ENCODE results near the gene NLRP14.

The NLRP14 gene, protein sequence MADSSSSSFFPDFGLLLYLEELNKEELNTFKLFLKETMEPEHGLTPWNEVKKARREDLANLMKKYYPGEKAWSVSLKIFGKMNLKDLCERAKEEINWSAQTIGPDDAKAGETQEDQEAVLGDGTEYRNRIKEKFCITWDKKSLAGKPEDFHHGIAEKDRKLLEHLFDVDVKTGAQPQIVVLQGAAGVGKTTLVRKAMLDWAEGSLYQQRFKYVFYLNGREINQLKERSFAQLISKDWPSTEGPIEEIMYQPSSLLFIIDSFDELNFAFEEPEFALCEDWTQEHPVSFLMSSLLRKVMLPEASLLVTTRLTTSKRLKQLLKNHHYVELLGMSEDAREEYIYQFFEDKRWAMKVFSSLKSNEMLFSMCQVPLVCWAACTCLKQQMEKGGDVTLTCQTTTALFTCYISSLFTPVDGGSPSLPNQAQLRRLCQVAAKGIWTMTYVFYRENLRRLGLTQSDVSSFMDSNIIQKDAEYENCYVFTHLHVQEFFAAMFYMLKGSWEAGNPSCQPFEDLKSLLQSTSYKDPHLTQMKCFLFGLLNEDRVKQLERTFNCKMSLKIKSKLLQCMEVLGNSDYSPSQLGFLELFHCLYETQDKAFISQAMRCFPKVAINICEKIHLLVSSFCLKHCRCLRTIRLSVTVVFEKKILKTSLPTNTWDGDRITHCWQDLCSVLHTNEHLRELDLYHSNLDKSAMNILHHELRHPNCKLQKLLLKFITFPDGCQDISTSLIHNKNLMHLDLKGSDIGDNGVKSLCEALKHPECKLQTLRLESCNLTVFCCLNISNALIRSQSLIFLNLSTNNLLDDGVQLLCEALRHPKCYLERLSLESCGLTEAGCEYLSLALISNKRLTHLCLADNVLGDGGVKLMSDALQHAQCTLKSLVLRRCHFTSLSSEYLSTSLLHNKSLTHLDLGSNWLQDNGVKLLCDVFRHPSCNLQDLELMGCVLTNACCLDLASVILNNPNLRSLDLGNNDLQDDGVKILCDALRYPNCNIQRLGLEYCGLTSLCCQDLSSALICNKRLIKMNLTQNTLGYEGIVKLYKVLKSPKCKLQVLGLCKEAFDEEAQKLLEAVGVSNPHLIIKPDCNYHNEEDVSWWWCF

DNA sequence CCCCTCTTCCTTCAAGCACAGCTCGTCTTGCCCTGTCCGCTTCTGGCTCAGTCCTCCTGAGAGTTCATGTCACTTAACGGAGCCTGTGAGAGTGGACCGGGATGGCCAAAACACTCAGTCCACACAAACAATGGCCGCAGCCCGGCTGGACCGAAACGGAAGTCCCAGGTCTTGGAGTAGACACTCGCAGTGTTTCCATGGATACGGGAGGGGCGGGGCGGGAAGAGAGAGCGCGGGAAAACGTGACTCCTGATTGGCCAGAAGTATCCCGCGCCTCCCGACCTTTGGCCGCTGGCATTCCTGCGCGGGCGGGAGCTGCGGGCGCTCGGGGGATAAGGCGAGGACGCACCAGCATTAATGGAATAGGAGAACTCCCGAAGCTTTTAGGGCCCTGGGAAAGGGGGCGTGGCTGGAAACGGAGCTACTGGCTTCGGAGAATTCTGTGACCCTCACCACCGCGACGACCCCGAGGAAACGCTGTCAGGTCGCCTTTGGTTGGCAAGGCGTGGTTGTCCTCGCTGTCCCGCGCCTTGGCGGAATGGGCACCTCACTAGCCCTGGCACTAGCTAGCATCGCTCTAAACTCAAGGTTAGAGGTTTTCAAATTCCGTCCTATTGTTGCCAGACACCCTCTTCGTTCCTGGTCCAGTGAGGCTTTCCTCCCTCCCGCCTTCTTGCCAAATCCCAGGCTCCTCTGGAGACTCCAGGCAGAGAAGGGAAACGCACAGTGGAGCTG, at the start of gene NLRP14, which contains the start of gene ZNF214:
NLRP14 (plus strand) TSS at position 297 of the 735 bp plus-strand sequence. CDS start 18,108 bp downstream, outside the sequence.
ZNF214 (minus strand) TSS at position 164 of the 735 bp plus-strand sequence. CDS start 17,511 bp downstream, outside the sequence.
- H3K4me3 ChIP-seq (ENCODE audit: low read depth, low read length) = peak within 1 kb of the TSS; percentile 90

DNA sequence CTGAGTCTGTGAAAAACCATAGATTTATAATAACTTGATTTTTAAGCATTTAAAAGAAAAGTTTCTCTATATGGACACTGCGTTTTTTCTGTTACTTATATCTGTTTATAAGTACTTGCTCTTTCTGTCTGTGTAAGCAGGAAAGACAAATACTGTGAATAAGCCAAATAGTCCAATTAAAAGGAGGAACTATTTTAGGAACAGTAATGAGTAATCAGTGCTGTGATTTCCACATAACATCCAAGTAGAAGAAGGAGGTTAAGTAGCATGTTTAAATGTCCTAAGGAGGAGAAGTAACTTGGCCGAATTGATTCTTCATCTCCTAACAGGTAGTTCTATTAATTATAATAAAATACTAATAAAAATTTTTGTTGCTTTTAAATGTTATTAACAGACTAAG, 40.9 kb upstream of the NLRP14 start:
- H3K4me3 ChIP-seq (ENCODE audit: low read depth, low read length) = no peak overlapping the region

DNA sequence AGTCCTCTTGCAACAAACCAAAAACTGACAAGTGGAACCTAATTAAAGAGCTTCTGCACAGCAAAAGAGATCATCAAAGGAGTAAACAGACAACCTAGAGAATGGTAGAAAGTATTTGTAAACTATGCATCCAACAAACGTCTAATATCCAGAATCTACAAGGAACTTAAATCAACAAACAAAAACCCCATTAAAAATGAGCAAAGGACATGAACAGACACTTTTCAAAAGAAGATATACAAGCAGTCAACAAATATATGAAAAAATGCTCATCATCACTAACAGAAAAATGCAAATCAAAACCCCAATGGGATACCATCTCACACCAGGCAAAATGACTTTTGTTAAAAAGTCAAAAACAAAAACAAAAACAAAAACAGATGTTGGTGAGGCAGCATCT, 33.8 kb upstream of the NLRP14 start:
- no peak overlapping the region for H3K4me3 ChIP-seq (ENCODE audit: low read depth, low read length)

DNA sequence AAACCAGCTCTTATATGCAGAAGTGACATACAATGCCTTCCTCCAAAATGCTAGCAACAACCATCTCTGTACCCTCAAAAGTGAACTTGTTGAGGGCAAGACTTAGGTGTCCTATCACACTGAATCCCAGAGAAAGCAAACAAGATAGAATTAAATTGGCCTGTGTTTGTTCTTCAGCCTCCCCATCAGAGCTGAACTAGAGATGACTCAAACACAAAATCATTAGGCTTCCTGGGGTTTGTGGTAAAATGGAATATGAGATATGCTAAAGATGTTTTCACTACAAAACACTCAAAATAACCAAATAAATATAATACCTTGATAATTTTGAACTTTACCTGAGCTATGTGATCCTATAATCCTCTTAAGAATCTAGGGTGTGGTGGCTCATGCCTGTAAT, 31.8 kb upstream of the NLRP14 start:
- H3K4me3 ChIP-seq (ENCODE audit: low read depth, low read length) = no peak overlapping the region

DNA sequence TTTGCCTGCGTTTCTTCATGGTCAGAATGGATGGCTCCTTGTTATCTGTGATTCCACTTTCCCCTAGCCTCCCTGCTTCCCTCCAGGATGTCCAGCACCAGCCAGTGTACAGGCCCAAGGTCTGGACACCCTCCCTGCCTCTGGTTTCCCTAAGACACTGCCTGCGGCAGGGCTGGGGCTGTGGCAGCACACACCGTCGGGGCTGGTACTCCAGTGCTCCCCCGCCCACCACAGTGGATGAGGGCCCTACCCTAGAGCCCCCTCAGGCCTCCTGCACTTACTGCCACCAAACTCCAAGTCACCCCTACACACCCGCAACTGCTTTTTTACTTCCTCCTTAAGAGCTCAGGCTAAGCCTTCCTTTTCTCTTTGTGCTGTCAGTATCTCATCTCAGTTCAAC, 29.1 kb upstream of the NLRP14 start:
- H3K4me3 ChIP-seq (ENCODE audit: low read depth, low read length) = no peak overlapping the region

DNA sequence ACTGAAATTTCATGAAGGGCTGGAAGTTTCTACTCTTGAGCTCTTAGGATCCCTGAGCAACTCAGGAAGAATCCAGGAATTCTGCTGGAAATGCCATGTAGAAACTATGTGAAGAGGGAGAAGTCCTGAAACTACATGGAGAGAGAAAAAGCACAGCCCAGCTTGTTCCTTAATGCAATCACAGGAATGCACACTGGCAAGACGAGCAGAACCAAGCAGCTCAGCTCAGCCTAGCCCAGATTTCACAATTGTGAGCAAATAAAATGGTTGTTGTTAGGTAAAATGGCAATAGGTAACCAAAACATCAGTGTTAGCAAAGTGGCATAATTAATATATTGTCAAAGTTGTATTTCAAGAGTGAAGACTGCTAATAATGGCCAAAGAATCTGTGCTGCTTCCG, 28.3 kb upstream of the NLRP14 start:
- H3K4me3 ChIP-seq (ENCODE audit: low read depth, low read length) = no peak overlapping the region

DNA sequence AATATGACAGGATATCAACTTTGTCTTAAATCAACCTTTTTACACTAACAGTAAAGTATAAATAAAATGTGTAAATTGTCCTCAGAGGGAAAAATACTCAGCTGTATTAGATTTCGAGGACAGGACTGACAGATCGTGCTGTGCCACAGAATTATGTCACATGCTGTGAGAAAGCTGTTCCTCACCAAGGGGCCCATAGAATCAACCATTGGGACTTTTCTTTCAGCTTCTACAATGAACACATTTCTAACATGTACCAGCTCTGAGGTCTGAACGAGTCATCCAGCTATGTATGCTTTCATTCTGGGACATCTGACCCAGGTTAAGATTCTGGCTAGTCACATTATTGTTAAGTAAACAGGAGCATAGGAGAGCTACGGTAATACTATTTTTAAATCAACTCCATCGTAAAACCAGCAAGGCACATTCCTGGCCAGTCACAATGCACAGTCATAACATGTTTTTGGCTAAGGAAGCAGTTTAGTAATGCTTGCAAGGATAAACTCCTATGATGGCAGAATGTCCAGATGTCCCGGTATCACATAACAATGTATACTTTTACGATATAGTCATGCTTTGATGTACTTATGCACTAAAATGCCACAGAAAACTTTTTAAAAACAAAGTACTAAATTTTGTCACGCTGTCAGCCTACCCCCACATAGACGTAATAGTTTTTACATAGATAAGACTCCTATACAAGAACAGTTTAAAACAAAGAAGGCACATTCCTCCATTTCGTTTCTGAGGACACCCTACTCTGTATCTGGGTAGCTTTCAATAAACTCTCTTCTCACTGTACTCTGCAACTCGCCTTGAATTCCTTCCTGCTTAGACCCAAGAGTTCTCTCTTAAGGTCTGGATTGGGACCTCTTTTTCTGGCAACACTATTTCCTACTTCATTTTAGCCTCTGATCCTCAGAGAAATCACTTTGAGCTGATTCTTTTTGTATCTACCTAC, 27.5 kb upstream of the NLRP14 start:
- H3K4me3 ChIP-seq (ENCODE audit: low read depth, low read length) = no peak overlapping the region

DNA sequence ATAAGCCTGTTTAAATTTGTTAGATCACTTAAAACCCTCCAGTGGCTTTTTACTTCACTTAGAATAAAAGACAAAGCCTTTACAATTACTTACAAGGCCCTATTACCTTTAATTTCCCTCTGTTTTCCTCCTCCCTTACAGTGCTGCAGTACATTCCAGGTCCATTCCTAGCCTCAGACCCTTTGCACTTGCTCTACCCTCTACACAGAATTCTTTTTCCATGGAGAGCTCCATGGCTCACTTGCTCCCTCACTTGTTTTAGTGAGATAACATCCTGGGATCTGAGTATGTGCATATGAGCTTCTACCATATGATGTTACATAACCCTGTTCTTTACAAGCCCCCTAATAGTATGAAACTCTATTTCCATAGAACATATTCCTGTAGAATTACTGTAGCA, 24.6 kb upstream of the NLRP14 start:
- H3K4me3 ChIP-seq (ENCODE audit: low read depth, low read length) = no peak overlapping the region

DNA sequence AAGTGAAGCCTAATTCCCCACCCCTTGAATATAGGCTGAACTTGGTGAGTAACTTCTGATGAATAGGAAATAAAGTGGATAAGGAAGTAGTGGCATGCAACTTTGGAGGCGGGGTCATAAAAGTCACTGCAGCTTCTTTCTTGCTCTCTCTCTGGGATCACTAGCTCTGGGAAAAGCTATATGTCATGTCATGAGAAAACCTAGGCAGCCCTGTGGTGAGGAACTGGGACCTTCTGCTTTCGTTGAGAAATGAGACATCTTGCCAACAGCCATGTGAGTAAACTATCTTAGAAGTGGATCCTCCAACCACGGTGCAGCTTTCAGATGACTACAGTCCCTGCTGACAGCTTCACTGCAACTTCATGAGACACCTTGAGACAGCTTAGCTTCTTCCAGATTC, 15.8 kb upstream of the NLRP14 start:
- H3K4me3 ChIP-seq (ENCODE audit: low read depth, low read length) = no peak overlapping the region

DNA sequence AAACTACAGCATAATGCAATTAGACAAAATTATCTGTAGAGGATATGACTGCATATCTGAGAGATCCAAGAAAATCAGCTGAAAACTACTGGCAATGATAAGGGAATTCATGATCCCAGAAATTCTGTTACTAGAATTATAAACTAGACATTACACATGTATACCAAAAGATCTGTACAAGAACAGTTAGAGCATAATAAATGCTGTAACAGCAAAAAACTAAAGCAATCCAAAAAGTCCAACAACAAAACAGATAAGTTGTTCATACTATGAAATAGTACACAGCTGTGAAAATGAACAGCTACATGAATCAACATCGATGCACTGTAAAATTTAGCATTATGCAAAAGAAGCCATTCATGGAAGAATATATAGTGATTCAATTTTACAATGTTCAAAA, 6.2 kb upstream of the NLRP14 start:
- no peak overlapping the region for H3K4me3 ChIP-seq (ENCODE audit: low read depth, low read length)

DNA sequence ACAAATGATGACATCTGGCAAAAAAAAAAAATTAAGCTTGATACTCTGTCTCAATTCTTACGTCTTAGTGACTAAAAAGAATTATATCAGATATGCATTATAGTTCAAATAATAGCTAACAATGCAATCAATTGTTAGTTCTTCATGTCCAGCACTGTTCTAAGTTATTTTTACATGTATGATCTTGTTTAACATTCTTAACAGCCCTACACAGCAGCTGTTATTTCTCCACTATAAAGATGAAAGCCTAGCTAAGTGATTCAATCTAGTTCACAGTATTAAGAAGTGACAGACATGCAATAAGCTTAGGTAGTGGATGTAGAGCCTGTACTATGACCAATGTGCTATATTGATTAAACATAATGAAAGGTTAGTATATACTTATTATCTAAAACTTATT, 4.3 kb upstream of the NLRP14 start:
- H3K4me3 ChIP-seq (ENCODE audit: low read depth, low read length) = no peak overlapping the region

DNA sequence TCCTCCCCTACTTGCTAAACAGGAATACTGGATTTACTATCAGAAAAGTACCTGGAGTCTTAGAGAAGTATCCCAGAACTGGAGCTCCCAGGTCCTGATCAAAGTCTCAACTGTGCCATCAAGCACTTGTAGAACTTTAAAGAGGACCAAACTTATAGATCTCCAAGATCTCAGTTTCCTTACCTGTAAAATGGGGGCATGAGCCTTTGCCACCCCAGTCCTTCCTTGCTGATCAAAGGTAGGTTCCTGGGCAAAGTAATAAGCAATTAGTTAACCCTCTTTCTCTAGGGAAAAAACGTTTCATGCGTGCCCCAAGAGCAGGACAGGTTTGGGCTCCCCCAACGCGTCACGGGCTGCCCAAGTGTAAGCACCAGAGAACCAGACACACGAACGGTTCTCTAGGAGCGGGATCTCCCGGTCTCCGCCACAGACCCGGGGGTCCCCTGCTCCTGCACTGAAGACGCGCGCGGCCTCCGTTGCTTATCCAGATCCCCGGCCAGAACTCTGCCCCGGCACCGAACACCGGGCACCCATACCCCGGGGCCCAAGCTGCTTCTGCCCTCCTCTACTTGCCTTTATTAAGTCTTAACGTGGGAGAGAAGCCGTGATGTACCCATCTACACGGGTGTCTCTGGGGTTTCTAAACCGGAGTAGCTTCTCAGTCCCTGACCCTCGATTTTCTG, 638 bp upstream of the NLRP14 start:
- H3K4me3 ChIP-seq (ENCODE audit: low read depth, low read length) = peak overlapping the region; percentile 90

DNA sequence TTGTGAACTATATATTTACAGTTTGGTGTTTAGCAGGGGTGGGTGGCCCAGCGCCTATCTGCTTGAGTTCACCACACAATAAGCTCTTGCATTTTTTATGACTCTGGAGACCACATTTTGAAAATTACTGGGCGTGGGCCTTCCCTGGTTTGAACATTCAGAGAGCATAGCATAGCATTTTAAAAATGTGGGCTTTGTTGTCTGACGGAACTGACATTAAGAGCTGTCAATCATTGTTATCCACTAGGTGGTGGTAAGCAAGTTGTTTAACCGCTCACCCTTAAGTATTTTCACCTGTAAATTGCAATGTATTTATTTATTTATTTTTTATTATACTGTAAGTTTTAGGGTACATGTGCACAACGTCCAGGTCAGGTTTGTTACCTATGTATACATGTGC, 1.0 kb downstream of the NLRP14 start:
- H3K4me3 ChIP-seq (ENCODE audit: low read depth, low read length) = no peak overlapping the region

DNA sequence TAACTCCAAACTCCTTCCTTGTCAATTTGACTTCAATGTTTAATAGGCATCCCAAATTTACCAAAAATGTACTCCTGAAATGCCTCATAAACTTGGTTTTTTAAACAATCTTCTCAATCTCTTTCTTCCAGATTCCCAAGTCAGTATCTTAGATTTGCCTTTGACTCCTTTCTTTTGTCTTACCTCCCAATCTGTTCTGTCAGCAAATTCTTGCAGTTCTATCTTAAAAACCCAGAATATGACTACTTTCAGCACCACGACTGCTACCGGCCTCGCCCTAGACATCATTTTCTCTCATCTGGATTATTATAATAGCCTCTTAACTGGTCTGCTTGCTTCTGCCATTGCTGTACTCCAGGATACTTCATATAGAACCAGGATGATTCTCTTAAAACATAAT, 7.9 kb downstream of the NLRP14 start:
- H3K4me3 ChIP-seq (ENCODE audit: low read depth, low read length) = no peak overlapping the region

DNA sequence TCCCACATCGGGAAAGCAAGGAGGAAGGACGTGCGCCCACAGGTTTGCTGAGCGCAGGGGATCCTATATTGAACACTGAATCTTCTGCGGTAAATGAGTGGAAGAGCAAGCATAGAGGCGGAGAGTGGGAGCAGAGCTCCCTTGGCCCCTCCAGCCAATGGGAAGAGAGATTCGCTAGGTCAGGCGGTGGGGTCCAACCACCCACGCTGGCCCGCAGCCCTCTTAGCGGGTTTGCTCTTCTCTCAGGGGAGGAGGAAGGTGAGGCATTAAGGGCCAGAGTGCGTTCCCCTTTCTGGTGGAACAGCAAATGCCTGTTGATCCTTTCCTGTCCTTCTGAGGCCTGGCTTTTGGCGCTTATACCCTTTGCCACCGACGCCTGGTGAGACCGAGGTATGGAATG, 10.6 kb downstream of the NLRP14 start:
- no peak overlapping the region for H3K4me3 ChIP-seq (ENCODE audit: low read depth, low read length)

DNA sequence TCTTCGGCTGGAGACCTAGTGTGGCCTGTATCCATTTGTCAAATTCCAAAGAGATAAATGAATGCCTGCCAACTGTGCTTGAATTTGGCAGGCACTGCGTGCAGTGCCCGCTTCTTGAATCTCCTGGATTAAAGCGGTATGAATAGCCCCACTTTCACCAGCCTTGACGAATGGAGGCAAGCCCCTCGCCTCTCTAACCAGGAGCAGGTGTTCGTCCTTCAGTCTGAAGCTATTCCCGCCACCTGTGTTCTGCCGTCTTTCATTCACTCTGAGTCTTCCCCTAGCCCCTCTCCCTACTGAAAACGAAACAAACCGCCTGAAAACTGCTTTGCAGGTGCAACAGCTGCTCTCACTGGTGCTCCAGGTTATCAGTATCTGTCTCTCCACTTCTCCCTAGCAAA, 11.2 kb downstream of the NLRP14 start:
- H3K4me3 ChIP-seq (ENCODE audit: low read depth, low read length) = no peak overlapping the region

DNA sequence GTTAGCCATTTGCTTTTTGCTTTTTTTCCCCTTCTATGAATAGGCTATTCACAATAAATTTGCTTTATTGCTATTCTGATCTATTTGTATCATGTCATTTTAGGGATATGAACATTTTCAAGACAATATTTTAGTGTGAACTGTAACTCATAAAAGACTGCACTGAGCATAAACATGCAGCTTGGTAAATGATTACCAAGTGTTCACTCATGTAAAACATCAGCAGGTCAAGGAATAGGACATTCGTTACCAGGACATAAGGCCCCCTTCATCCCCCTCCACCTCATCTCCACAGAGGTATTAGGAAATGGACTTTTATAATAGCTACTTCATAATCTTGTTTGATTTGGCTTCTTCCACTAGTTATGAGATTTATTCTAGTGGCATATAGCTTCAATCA, 12.4 kb downstream of the NLRP14 start:
- no peak overlapping the region for H3K4me3 ChIP-seq (ENCODE audit: low read depth, low read length)

DNA sequence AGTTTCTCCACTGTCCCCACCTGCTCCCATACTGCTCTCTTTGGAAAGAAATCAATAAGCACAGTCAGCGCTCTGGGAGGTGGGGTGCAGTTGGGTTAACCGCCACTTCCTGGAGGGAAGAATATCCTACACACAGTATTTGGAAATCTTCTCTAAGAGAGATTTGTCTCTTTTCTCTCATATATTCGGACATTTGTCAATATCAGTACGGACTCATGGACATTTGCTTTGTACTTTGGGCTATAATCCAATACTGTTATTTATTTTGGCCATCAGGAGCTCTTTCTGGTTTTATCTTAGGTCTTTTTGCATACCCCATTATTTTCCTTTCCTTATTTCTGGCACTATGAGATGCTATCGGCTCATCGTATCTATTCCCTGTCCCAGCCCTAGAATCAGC, 13.7 kb downstream of the NLRP14 start:
- H3K4me3 ChIP-seq (ENCODE audit: low read depth, low read length) = no peak overlapping the region

Measured in iPS-11a (cell line).